Upper lobe of right lung (tissue), 1 donor: ENCODE measurements around the gene PIMREG. TPM values are rescaled to one million over a fixed set of nuclear protein-coding genes. Genes with fewer than 3 reads are reported as not detected.

Experiments
- ATAC-seq: fragments of 200-7000 bp; cut with Tn5 transposase; one replicate; pipeline ENCODE4 v1.9.1; 2020; ENCODE audit warnings: mild to moderate bottlenecking, moderate library complexity
- DNase-seq: peaks from one replicate; pipeline ENCODE4 v3.0.0-alpha.2; 2020
- H3K27ac ChIP-seq: fragments of 200-600 bp; one replicate; pipeline ENCODE4 v1.8.0; 2022
- H3K27me3 ChIP-seq: fragments of 200-600 bp; one replicate; pipeline ENCODE4 v1.8.0; 2022; ENCODE audit warnings: mild to moderate bottlenecking
- H3K36me3 ChIP-seq: fragments of 200-600 bp; one replicate; pipeline ENCODE4 v1.8.0; 2022
- H3K4me1 ChIP-seq: fragments of 200-600 bp; one replicate; pipeline ENCODE4 v1.8.0; 2022
- H3K4me3 ChIP-seq: fragments of 200-600 bp; one replicate; pipeline ENCODE4 v1.8.0; 2022; ENCODE audit warnings: mild to moderate bottlenecking
- H3K9me3 ChIP-seq: fragments of 200-600 bp; one replicate; pipeline ENCODE4 v1.8.0; 2022
- CTCF ChIP-seq: fragments of 200-600 bp; IDR thresholded peaks from one replicate; pipeline ENCODE4 v1.8.0; 2022; ENCODE audit warnings: antibody characterized with exemption
- intact Hi-C: fragments of 100-400 bp; cut with DNase I; formaldehyde crosslinking; loops from one replicate; pipeline ENCODE4 v1.11.0; 2022
- total RNA-seq: library from RNA; stranded (reverse); fragmentation: NEBNext Ultra II Directional; extraction: Animal tissue kit (Norgen Biotek cat#: 25700); gene quantifications from one replicate; pipeline ENCODE4 v1.2.1, GENCODE V29; 2021
- donor health status: DM: no; HTN: yes; CAD: no; lungs with severe emphysema.

Gene PIMREG
- total RNA-seq, 1 donor from 2014 or later: 0.26 TPM

GRCh38 chr17:6423931-6424330 lies 20.3 kb upstream of the PIMREG start:
- Histone ChIP-seq H3K4me1 (no peaks in the 10 kb centered on the region), H3K9me3 (no peaks in the 10 kb centered on the region), H3K4me3 (no peak overlapping the region), H3K36me3 (no peaks in the 10 kb centered on the region), H3K27me3 (no peaks in the 10 kb centered on the region), H3K27ac (no peak overlapping the region)
- DNase-seq (peak; percentile 51), ATAC-seq (no peak)
- intact Hi-C loops: no loop called here
- TF ChIP-seq CTCF: no peak

GRCh38 chr17:6425407-6425806 lies 18.8 kb upstream of the PIMREG start:
- Histone ChIP-seq H3K27ac (no peak overlapping the region), H3K9me3 (no peaks in the 10 kb centered on the region), H3K4me3 (no peak overlapping the region), H3K36me3 (no peaks in the 10 kb centered on the region), H3K27me3 (no peaks in the 10 kb centered on the region), H3K4me1 (no peaks in the 10 kb centered on the region)
- intact Hi-C loops: no loop called here
- no peak for TF ChIP-seq CTCF
- ATAC-seq: no peak
- DNase-seq: no peak

- Histone ChIP-seq H3K27me3 (no peaks in the 10 kb centered on the region), H3K9me3 (no peaks in the 10 kb centered on the region), H3K4me3 (no peak overlapping the region), H3K4me1 (no peaks in the 10 kb centered on the region), H3K27ac (no peak overlapping the region), H3K36me3 (no peaks in the 10 kb centered on the region)
- ATAC-seq (no peak), DNase-seq (no peak)
- intact Hi-C loops: no loop called here
- TF ChIP-seq CTCF: no peak
These were observed 17.7 kb upstream of the PIMREG start for GRCh38 chr17:6426356-6427101.

GRCh38 chr17:6427279-6427781 lies 16.9 kb upstream of the PIMREG start:
- H3K9me3 ChIP-seq: no peaks in the 10 kb centered on the region
- no peaks in the 10 kb centered on the region for H3K36me3 ChIP-seq
- no peak overlapping the region for H3K4me3 ChIP-seq
- no peaks in the 10 kb centered on the region for H3K27me3 ChIP-seq
- intact Hi-C loops: no loop called here
- no peak overlapping the region for H3K27ac ChIP-seq
- H3K4me1 ChIP-seq: no peaks in the 10 kb centered on the region
- ATAC-seq: peak; percentile 53
- DNase-seq: no peak
- no peak for TF ChIP-seq CTCF

GRCh38 chr17:6428207-6428965 lies 15.9 kb upstream of the PIMREG start:
- intact Hi-C loops: no loop called here
- Histone ChIP-seq H3K4me1 (no peaks in the 10 kb centered on the region), H3K4me3 (no peak overlapping the region), H3K36me3 (no peaks in the 10 kb centered on the region), H3K9me3 (no peaks in the 10 kb centered on the region), H3K27ac (no peak overlapping the region), H3K27me3 (no peaks in the 10 kb centered on the region)
- no peak for ATAC-seq
- no peak for TF ChIP-seq CTCF
- no peak for DNase-seq
